Measurements from ENCODE around the gene SYNE2.

DNA sequence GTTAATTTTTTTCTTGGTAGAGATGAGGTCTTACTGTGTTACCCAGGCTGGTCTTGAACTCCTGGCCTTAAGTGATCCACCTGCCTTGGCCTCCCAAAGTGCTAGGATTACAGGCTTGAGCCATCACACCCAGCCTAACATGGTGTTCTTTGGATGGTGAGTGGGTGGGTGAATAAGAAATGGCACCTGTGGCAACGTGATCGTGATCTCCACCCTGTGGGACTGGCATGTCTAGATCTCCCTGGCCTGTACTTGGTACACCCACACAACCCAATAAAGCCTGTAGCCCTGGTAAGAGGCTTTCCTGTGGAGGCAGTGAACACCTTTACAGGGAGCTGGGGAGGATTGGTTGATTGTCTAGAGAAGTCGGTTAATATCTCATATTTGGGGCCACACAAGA is 25.2 kb downstream of the SYNE2 start:
- TF ChIP-seq, protein P1, sequence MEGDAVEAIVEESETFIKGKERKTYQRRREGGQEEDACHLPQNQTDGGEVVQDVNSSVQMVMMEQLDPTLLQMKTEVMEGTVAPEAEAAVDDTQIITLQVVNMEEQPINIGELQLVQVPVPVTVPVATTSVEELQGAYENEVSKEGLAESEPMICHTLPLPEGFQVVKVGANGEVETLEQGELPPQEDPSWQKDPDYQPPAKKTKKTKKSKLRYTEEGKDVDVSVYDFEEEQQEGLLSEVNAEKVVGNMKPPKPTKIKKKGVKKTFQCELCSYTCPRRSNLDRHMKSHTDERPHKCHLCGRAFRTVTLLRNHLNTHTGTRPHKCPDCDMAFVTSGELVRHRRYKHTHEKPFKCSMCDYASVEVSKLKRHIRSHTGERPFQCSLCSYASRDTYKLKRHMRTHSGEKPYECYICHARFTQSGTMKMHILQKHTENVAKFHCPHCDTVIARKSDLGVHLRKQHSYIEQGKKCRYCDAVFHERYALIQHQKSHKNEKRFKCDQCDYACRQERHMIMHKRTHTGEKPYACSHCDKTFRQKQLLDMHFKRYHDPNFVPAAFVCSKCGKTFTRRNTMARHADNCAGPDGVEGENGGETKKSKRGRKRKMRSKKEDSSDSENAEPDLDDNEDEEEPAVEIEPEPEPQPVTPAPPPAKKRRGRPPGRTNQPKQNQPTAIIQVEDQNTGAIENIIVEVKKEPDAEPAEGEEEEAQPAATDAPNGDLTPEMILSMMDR (conservative IDR thresholded peaks at IDR 0.05; ENCODE audit: low read depth, low read length), result no peak
- no peak for TF ChIP-seq EZH2 (IDR thresholded peaks at IDR 0.05; ENCODE audit: low read length, unreplicated experiment)

Data from PC-3 (cell line).